Naive B cell (primary cell): ENCODE data around the gene DPY19L2. TPM values are rescaled to one million over a fixed set of nuclear protein-coding genes. Genes with fewer than 3 reads are reported as not detected.
"Not testable (repeated sequence)": the region's sequence is repeated elsewhere in the genome, so short reads cannot be mapped to it uniquely, and the experiment has no call there.

Experiments used
- ATAC-seq, 2 donors: fragments of 150-1000 bp; cut with Tn5 transposase; 2 replicates each; pipeline ENCODE4 v1.10.0; 2021; ENCODE audit warnings: low read depth in 2 of 2, mild to moderate bottlenecking in 2 of 2, moderate library complexity in 2 of 2
- DNase-seq: peaks from one replicate; pipeline ENCODE4 v3.0.0; 2022
- H3K27ac Mint-ChIP-seq, 6 donors: one replicate each; pipeline ENCODE4 v1.8.0; 2020 to 2022; ENCODE audit warnings: mild to moderate bottlenecking in 6 of 6, mixed read lengths in 6 of 6, moderate library complexity in 5 of 6, inconsistent platforms in 2 of 6
- H3K27me3 Mint-ChIP-seq, 3 donors: one replicate each; pipeline ENCODE4 v1.8.0; 2021 to 2022; ENCODE audit warnings: mixed read lengths in 3 of 3, mild to moderate bottlenecking in 1 of 3
- H3K36me3 Mint-ChIP-seq, 2 donors: one replicate each; pipeline ENCODE4 v1.8.0; 2020 to 2022; ENCODE audit warnings: mixed read lengths in 2 of 2, inconsistent platforms in 1 of 2, mild to moderate bottlenecking in 1 of 2
- H3K4me1 Mint-ChIP-seq, 3 donors: one replicate each; pipeline ENCODE4 v1.8.0; 2020 to 2022; ENCODE audit warnings: mixed read lengths in 3 of 3, inconsistent platforms in 1 of 3, mild to moderate bottlenecking in 1 of 3, moderate library complexity in 1 of 3
- H3K4me3 Mint-ChIP-seq, 8 donors: one replicate each; pipeline ENCODE4 v1.8.0; 2020 to 2022; ENCODE audit warnings: mild to moderate bottlenecking in 8 of 8, mixed read lengths in 8 of 8, moderate library complexity in 8 of 8, inconsistent platforms in 2 of 8
- H3K9me3 Mint-ChIP-seq, 7 donors: one replicate each; pipeline ENCODE4 v1.8.0; 2020 to 2022; ENCODE audit warnings: mixed read lengths in 7 of 7, mild to moderate bottlenecking in 5 of 7, inconsistent platforms in 2 of 7, moderate library complexity in 1 of 7
- polyA plus RNA-seq, 6 donors: library from polyadenylated mRNA; unstranded; fragments of 300-500 nt; fragmentation: Illumina TruSeq; gene quantifications; one replicate each; pipeline ENCODE4 v1.2.3, GENCODE V29; 2021; ENCODE audit warnings: low read depth in 6 of 6

Gene DPY19L2
- polyA plus RNA-seq, 6 donors from 2014 or later, result 0.25 to 0.26 TPM; not detected in 4

GRCh38 chr12:63686623-63687022 is 18.3 kb upstream of the DPY19L2 start:
- H3K27ac Mint-ChIP-seq, H3K36me3 Mint-ChIP-seq, H3K9me3 Mint-ChIP-seq, H3K4me3 Mint-ChIP-seq, ATAC-seq, DNase-seq, H3K4me1 Mint-ChIP-seq, H3K27me3 Mint-ChIP-seq: not testable (repeated sequence)

DNA sequence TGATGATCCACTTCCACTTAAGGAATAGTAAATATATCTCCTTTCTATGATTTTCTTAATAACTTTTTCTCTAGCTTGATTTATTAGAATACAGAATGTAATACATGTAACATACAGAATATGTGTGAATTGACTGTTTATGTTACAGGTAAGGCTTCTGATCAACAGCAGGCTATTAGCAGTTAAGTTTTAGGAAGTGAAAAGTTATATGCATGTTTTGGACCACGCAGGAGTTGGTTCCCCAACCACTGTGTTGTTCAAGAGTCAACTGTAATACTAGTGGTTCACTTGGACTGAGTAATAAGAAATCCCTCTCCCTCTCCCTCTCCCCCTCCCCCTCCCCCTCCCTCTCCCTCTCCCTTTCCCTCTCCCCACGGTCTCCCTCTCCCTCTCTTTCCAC is 17.5 kb upstream of the DPY19L2 start:
- not testable (repeated sequence) for H3K27me3 Mint-ChIP-seq, H3K9me3 Mint-ChIP-seq, H3K36me3 Mint-ChIP-seq, ATAC-seq, H3K4me1 Mint-ChIP-seq, H3K27ac Mint-ChIP-seq, H3K4me3 Mint-ChIP-seq, DNase-seq

GRCh38 chr12:63682617-63683016 is 14.3 kb upstream of the DPY19L2 start:
- not testable (repeated sequence) for H3K27ac Mint-ChIP-seq, DNase-seq, H3K4me3 Mint-ChIP-seq, ATAC-seq, H3K36me3 Mint-ChIP-seq, H3K9me3 Mint-ChIP-seq, H3K4me1 Mint-ChIP-seq, H3K27me3 Mint-ChIP-seq

DNA sequence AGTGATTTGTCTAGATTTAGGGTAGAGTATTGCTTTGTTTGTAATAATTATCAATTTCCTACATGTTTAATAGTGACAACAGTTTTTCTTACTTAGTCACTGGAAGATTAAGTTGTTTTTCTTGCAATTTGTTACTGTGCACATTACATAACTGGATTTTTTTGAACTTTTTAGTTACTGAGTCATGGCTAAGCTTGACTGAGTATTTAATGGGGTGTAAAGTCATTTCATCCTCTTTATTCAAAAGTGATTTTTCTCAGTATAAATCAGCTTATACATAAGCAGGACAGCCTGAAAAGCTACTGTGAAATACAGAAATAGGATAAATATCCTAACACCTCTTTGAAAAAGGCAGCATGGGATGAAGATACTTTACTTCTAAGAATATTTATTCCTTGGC is 12.5 kb upstream of the DPY19L2 start:
- H3K9me3 Mint-ChIP-seq, H3K27me3 Mint-ChIP-seq, H3K27ac Mint-ChIP-seq, DNase-seq, H3K4me3 Mint-ChIP-seq, H3K4me1 Mint-ChIP-seq, H3K36me3 Mint-ChIP-seq, ATAC-seq: not testable (repeated sequence)

DNA sequence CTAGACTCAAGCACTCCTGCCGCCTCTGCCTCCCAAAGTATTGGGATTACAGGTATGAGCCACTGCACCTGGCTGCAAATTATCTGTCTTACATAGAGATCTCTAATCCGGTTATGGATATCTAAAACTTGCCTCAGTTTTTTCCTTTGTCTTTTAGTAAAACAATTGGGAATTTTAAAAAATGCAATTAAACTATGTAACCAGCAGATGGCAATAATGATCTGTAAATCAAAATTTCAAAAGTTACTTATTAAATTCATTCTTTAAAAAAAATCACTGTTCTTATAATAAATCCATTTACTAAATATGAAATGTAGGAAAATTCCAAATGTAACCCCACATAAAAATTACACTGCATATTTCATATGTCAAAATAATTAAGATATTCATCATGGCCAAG is 4.3 kb upstream of the DPY19L2 start:
- not testable (repeated sequence) for H3K4me3 Mint-ChIP-seq, H3K9me3 Mint-ChIP-seq, DNase-seq, H3K36me3 Mint-ChIP-seq, H3K27ac Mint-ChIP-seq, ATAC-seq
- peaks cover 14 to 21% (median 17%) of the 10 kb centered on the region in 3 donors for H3K27me3 Mint-ChIP-seq
- H3K4me1 Mint-ChIP-seq, result peaks cover 14 to 24% (median 15%) of the 10 kb centered on the region in 3 donors

DNA sequence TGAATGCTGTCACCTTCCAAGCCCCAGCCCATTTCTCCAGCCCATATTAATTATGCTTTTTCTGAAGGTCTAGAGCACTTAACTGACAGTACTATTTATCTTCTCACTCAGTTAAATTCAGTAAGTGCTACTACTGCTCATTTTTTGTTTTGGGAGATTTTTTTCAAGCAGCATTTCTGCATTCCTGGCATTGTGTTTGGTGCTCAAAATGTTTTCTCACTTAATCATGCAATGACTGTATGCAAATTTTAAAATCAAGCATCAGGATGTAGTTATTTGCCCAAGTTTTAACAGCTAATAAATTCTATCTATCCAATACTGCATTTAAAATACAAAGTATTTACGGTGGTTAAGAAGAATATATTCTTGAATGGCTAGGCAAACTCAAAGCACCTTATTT is 1.6 kb upstream of the DPY19L2 start:
- H3K36me3 Mint-ChIP-seq, H3K9me3 Mint-ChIP-seq, DNase-seq, ATAC-seq: not testable (repeated sequence)
- H3K4me3 Mint-ChIP-seq, result peak overlapping the region in 6 of 8 donors; percentile 58 to 93 (median 91)
- H3K4me1 Mint-ChIP-seq, result peaks cover 16 to 29% (median 18%) of the 10 kb centered on the region in 3 donors
- peak overlapping the region in 3 of 6 donors; percentile 30 to 64 (median 40) for H3K27ac Mint-ChIP-seq
- peaks cover 15 to 26% (median 21%) of the 10 kb centered on the region in 3 donors for H3K27me3 Mint-ChIP-seq

DNA sequence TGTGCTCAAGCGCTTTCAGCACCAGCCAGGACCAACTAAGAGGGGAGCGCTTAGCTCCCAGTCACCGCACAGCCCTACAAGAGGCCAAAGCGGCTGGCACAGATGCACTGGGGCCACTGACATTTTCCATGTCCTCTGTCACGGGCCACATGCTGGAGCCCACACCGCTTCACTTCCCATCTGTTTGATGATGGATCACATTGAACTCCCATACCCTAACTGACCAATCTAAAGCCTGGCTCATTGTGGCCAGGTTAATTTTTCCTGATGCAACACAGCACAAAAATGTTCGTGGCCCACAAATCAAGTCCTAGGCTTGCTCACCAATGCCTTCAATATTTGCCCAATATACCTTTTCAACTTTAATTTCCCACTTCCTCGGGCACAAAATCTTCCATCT is 1.1 kb upstream of the DPY19L2 start:
- not testable (repeated sequence) for ATAC-seq, H3K36me3 Mint-ChIP-seq, H3K9me3 Mint-ChIP-seq, DNase-seq
- Mint-ChIP-seq H3K4me1 (peaks cover 16 to 29% (median 18%) of the 10 kb centered on the region in 3 donors), H3K4me3 (peak overlapping the region in 6 of 8 donors; percentile 85 to 93 (median 91)), H3K27me3 (peaks cover 15 to 26% (median 21%) of the 10 kb centered on the region in 3 donors), H3K27ac (peak overlapping the region in 2 of 6 donors; percentile 30 to 64)

DNA sequence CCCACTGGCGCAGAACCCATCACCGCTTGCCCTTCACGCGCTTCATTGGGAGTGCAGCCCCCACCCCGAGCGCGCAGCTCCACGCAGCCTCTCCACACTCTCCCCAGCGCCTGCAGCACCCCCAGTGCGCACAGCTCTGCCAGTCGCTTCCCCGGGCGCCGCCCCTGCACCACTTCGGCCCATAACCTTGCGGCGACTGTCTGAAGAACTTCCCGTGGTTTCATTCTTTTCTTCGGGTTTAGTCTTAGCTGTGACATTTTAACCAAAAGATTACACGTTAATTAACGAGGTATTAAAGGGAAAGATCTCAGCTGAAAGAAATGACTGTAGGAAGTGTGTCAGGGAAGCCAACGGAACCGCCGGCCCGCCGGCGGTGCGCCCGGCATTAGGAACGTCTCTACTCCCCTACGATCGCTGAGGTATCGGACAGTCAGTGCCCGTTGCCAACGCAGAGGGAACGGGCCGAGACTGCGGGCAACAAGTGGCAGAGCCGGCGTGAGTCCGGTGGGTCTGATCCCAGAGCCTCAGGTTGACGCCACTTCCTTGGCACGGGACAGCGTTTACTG is 590 bp upstream of the DPY19L2 start:
- DNase-seq, result not testable (repeated sequence)
- H3K27ac Mint-ChIP-seq, result peak overlapping the region in 2 of 6 donors; percentile 16 to 47
- peak; percentile 18 to 27 for ATAC-seq

DNA sequence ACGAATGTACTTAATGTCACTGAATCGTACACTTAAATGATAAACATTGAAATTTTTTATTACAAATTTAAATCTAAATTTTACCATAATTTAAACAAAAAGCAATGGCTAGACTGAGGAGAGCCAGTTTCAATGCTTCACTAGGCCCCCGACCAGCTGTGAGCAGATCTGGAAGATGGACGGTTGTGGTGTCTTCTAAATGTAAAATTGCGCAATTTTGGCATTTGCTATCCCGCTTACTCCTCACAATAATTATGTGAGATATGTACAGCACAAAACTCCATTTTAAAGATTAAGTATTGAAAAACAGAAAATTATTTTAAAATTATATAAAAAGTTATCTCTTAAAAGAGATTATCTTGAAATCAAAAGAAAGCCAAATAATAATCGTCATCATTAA is 5.3 kb downstream of the DPY19L2 start:
- H3K4me3 Mint-ChIP-seq, ATAC-seq, H3K36me3 Mint-ChIP-seq, H3K27me3 Mint-ChIP-seq, H3K9me3 Mint-ChIP-seq, DNase-seq, H3K4me1 Mint-ChIP-seq, H3K27ac Mint-ChIP-seq: not testable (repeated sequence)

More for the DNA sequence above, 590 bp upstream of the DPY19L2 start:
- H3K36me3 Mint-ChIP-seq, H3K9me3 Mint-ChIP-seq: not testable (repeated sequence)
- Mint-ChIP-seq H3K4me3 (peak overlapping the region; percentile 85 to 93 (median 91)), H3K27me3 (peaks cover 15 to 26% (median 21%) of the 10 kb centered on the region in 3 donors), H3K4me1 (peaks cover 16 to 29% (median 18%) of the 10 kb centered on the region in 3 donors)

DNA sequence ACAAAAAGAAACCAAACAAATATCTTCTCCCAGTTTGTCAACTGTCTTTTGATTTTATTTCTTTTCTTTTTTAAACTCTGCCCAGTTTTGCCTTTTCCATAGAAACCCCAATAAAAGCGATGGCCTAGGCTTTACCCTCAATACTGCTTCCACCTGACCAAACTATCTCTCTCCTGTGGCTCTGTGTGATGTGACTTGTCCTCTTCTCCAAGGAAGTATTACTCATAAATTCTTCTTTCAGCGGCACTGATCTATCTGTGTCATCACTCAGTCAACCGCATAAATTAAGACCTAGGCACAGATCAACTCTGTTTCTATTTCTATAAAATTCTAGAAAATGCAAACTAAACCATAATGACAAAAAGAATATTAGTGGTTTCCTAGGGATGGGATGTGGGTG is 9.8 kb downstream of the DPY19L2 start:
- H3K9me3 Mint-ChIP-seq, H3K36me3 Mint-ChIP-seq, H3K4me1 Mint-ChIP-seq, H3K27ac Mint-ChIP-seq, DNase-seq, H3K4me3 Mint-ChIP-seq, ATAC-seq, H3K27me3 Mint-ChIP-seq: not testable (repeated sequence)

GRCh38 chr12:63656407-63656806 is 11.9 kb downstream of the DPY19L2 start:
- DNase-seq, H3K4me1 Mint-ChIP-seq, H3K27ac Mint-ChIP-seq, ATAC-seq, H3K27me3 Mint-ChIP-seq, H3K36me3 Mint-ChIP-seq, H3K9me3 Mint-ChIP-seq: not testable (repeated sequence)
- peak overlapping the region in 1 of 8 donors; percentile 49 for H3K4me3 Mint-ChIP-seq

DNA sequence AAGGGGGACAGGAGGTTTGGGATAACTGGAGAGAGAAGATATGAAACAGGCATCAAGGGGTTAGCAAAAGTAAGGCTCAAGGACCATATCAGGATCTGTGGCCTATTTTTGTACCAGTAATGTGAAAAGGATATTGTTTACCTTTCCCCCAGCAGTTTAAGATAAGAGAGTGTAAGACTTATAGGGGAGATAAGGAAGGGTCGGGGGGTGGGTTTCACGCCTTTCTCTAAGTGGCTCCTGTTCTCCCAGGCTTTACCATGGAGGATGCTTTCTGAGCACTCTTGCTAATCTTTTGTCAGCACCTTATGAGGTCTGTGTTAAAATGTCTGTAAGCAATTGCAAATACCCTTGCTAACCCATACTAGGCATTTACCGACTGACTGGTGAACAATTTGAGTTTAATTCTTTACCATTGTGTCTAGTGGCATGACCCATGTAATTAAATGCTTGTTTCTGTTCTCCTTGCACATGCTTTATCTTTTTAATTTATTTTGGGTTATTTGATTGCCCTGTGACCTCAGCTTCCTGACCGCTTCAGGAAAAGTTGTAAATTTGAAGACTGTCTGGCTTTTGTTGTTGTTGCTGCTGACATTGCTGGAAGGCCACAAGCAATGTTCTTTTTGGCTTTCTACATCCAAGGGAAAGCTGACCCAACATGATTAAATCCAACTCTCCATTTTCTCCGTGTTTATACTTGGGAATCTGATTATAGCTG is 12.6 kb downstream of the DPY19L2 start:
- H3K9me3 Mint-ChIP-seq, DNase-seq, H3K27ac Mint-ChIP-seq, H3K36me3 Mint-ChIP-seq, H3K4me1 Mint-ChIP-seq, ATAC-seq, H3K27me3 Mint-ChIP-seq: not testable (repeated sequence)
- peak overlapping the region in 1 of 8 donors; percentile 56 for H3K4me3 Mint-ChIP-seq

DNA sequence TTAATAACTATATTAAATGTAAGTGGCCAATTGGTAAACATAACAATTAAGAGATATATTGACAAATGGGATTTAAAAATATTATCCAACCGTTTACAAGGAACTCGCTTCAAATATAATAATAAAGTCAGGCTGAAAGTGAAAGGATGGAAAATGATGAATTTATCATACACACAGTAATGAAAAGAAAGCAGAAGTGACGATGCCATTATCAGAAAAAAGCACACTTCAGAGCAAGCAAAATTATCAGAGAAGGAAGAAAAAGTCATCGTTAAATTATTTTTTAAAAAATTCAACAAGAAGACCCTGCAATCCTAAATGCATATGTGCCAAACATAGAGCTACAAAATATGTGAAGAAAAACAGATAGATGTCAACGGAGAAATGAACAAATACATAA is 13.8 kb downstream of the DPY19L2 start:
- not testable (repeated sequence) for ATAC-seq, H3K4me1 Mint-ChIP-seq, H3K27me3 Mint-ChIP-seq, H3K4me3 Mint-ChIP-seq, H3K36me3 Mint-ChIP-seq, H3K9me3 Mint-ChIP-seq, DNase-seq
- peak overlapping the region in 1 of 6 donors; percentile 17 for H3K27ac Mint-ChIP-seq

DNA sequence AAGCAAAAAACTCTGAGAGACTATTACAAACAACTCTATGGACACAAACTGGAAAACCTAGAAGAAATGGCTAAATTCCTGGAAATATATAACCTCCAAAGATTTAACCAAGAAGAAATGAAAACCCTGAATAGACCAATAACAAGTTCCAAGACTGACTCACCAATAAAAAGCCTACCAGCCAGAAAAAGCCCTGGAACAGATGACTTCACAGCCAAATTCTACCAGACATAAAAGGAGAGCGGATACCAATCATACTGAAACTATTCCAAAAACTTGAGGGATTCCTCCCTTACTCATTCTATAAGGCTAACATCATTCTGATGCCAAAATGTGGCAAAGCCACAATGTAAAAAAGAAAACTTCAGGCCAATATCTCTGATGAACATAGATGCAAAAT is 18.8 kb downstream of the DPY19L2 start:
- H3K9me3 Mint-ChIP-seq, ATAC-seq, H3K27me3 Mint-ChIP-seq, H3K4me1 Mint-ChIP-seq, H3K36me3 Mint-ChIP-seq, DNase-seq, H3K27ac Mint-ChIP-seq: not testable (repeated sequence)
- H3K4me3 Mint-ChIP-seq, result peak overlapping the region in 1 of 8 donors; percentile 60
